HL-60 (cell line): ENCODE results near the gene DPP10.

ENCODE experiments used
- DNase-seq, 2 experiments: peaks; one replicate each; pipeline ENCODE4 v3.0.0-alpha.2; 2010 to 2020; ENCODE audit warnings: low read depth in 1 of 2, low spot score in 1 of 2
- H3K27ac ChIP-seq: fragments of 250-450 bp; sonication (Bioruptor Pico); replicated peaks from 2 replicates; pipeline ENCODE4 v1.5.1; 2020; ENCODE audit warnings: mild to moderate bottlenecking, moderate library complexity
- H3K27me3 ChIP-seq: fragments of 250-450 bp; sonication (Bioruptor Pico); 2 replicates; pipeline ENCODE4 v1.5.1; 2021; ENCODE audit warnings: mild to moderate bottlenecking, moderate library complexity; ENCODE audit not compliant: insufficient read depth, poor library complexity, severe bottlenecking
- H3K4me3 ChIP-seq: replicated peaks from 2 replicates; pipeline ENCODE4 v1.5.1; 2011; ENCODE audit warnings: mild to moderate bottlenecking, control low read depth, low read length; ENCODE audit not compliant: insufficient read depth
- GABPA ChIP-seq: IDR thresholded peaks from 2 replicates; pipeline ENCODE4 v1.6.1; 2012; ENCODE audit warnings: low read depth
- POLR2AphosphoS5 ChIP-seq: IDR thresholded peaks from 2 replicates; pipeline ENCODE4 v1.6.1; 2012; ENCODE audit warnings: low read depth
- SPI1 ChIP-seq: IDR thresholded peaks from 2 replicates; pipeline ENCODE4 v1.6.1; 2012; ENCODE audit warnings: low read depth, mild to moderate bottlenecking, borderline replicate concordance
- TF ChIP-seq, protein P1 (sequence below): IDR thresholded peaks from one replicate; pipeline ENCODE4 v1.5.1; 2011; ENCODE audit warnings: low read length, control low read depth, inconsistent platforms; ENCODE audit not compliant: insufficient read depth
- TF ChIP-seq, protein P2 (sequence below): IDR thresholded peaks from 2 replicates; pipeline ENCODE4 v1.6.1; 2012; ENCODE audit warnings: low read depth; ENCODE audit not compliant: insufficient replicate concordance

Gene DPP10

DNA sequence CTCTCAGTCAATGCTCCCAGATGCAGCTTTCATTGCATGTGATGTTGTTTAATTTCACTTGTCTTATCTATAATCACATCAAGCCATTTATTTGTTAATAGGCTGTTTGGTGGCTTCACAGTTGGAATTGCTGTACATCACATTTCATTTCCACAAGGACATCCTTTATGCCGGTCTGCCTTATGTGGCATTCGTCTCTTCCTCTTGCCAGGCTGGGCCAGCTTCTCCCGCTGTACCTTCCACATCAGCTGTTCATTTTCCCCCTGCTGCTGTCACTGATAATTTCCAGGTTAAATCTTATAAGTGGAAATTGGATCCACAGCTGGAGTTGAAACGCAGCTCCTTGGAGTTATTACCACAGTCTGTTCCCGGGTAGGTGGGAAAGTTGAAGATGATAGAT is 110.6 kb downstream of the DPP10 start:
- DNase-seq = no peak
- Histone ChIP-seq H3K27me3 (peaks cover 6% of the 10 kb centered on the region), H3K27ac (no peak overlapping the region), H3K4me3 (no peak overlapping the region)
- TF ChIP-seq POLR2AphosphoS5 = no peak

DNA sequence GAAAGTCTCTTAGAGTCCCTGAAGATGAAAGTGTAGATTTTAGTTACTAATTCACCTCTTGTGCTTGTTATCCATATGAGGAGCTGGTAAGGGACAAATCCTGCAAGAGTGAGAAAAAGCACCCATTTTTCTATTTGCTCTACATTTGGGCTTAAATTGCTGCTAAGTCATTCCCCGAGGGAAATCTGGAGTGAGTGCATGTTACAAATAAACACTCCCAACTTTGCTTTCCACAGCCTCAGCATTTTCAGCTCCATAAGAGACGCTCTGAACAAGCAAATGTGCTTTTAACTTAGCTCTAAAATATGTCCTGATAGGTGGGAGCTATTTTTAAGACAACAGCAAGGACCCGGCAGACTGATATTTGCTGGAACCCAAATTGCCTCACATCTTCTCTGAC is 126.7 kb downstream of the DPP10 start:
- Histone ChIP-seq H3K27me3 (no peaks in the 10 kb centered on the region), H3K27ac (no peak overlapping the region), H3K4me3 (no peak overlapping the region)
- no peak for DNase-seq
- TF ChIP-seq, protein P1, sequence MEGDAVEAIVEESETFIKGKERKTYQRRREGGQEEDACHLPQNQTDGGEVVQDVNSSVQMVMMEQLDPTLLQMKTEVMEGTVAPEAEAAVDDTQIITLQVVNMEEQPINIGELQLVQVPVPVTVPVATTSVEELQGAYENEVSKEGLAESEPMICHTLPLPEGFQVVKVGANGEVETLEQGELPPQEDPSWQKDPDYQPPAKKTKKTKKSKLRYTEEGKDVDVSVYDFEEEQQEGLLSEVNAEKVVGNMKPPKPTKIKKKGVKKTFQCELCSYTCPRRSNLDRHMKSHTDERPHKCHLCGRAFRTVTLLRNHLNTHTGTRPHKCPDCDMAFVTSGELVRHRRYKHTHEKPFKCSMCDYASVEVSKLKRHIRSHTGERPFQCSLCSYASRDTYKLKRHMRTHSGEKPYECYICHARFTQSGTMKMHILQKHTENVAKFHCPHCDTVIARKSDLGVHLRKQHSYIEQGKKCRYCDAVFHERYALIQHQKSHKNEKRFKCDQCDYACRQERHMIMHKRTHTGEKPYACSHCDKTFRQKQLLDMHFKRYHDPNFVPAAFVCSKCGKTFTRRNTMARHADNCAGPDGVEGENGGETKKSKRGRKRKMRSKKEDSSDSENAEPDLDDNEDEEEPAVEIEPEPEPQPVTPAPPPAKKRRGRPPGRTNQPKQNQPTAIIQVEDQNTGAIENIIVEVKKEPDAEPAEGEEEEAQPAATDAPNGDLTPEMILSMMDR = no peak
- TF ChIP-seq, protein P2, sequence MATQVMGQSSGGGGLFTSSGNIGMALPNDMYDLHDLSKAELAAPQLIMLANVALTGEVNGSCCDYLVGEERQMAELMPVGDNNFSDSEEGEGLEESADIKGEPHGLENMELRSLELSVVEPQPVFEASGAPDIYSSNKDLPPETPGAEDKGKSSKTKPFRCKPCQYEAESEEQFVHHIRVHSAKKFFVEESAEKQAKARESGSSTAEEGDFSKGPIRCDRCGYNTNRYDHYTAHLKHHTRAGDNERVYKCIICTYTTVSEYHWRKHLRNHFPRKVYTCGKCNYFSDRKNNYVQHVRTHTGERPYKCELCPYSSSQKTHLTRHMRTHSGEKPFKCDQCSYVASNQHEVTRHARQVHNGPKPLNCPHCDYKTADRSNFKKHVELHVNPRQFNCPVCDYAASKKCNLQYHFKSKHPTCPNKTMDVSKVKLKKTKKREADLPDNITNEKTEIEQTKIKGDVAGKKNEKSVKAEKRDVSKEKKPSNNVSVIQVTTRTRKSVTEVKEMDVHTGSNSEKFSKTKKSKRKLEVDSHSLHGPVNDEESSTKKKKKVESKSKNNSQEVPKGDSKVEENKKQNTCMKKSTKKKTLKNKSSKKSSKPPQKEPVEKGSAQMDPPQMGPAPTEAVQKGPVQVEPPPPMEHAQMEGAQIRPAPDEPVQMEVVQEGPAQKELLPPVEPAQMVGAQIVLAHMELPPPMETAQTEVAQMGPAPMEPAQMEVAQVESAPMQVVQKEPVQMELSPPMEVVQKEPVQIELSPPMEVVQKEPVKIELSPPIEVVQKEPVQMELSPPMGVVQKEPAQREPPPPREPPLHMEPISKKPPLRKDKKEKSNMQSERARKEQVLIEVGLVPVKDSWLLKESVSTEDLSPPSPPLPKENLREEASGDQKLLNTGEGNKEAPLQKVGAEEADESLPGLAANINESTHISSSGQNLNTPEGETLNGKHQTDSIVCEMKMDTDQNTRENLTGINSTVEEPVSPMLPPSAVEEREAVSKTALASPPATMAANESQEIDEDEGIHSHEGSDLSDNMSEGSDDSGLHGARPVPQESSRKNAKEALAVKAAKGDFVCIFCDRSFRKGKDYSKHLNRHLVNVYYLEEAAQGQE = no peak
- TF ChIP-seq POLR2AphosphoS5 (no peak), SPI1 (no peak), GABPA (no peak)

DNA sequence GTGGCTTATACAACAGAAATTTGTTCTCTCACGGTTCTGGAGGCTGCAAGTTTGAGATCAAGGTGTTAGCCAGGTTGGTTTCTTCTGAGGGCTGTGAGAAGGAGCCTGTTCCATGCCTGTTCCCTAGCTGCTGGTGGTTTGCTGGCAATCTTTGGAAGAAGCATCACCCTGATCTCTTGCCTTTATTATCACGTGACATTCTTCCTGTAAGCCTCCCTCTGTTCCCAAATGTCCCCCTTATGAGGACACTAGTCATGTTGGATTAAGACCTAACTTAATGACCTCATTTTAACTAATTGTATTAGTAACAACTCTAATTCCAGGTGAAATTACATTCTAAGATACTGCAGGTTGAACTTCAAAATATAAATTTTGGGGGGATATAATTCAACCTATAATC is 135.2 kb downstream of the DPP10 start:
- H3K4me3 ChIP-seq = no peak overlapping the region
- no peak for DNase-seq
- TF ChIP-seq, protein P2 = no peak
- TF ChIP-seq GABPA = no peak
- TF ChIP-seq POLR2AphosphoS5 = no peak
- TF ChIP-seq, protein P1 = no peak
- TF ChIP-seq SPI1 = no peak
- H3K27me3 ChIP-seq = peaks cover 2% of the 10 kb centered on the region
- no peak overlapping the region for H3K27ac ChIP-seq

DNA sequence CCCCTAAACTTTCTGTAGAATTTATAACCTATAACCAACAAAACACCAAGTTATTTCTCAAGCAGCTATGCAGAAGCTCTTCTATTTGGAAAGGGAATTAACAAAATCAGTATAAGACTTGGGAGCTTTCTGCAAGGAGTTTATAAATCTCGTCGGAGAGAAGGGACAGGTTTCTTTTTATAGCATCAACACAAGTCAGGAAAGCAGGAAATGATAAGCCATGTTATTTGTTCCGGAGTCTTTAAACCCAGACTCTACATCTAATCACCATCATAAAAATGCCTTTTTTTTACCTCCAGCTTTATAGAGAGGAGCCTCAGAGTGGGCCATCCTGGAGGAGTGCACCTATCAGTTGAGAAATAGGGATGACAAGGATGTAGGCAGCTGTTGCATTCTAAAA is 137.1 kb downstream of the DPP10 start:
- Histone ChIP-seq H3K4me3 (no peak overlapping the region), H3K27me3 (peaks cover 2% of the 10 kb centered on the region), H3K27ac (no peak overlapping the region)
- DNase-seq = no peak
- TF ChIP-seq, protein P1 = no peak
- TF ChIP-seq SPI1 (no peak), POLR2AphosphoS5 (no peak), GABPA (no peak)
- TF ChIP-seq, protein P2 = no peak
